Measurements from ENCODE around the gene C11orf21. TPM values are rescaled to one million over a fixed set of nuclear protein-coding genes. Genes with fewer than 3 reads are reported as not detected.
"Not testable (repeated sequence)": the region's sequence is repeated elsewhere in the genome, so short reads cannot be mapped to it uniquely, and the experiment has no call there.

C11orf21 gene
- polyA plus RNA-seq, 1 experiment: not detected

DNA sequence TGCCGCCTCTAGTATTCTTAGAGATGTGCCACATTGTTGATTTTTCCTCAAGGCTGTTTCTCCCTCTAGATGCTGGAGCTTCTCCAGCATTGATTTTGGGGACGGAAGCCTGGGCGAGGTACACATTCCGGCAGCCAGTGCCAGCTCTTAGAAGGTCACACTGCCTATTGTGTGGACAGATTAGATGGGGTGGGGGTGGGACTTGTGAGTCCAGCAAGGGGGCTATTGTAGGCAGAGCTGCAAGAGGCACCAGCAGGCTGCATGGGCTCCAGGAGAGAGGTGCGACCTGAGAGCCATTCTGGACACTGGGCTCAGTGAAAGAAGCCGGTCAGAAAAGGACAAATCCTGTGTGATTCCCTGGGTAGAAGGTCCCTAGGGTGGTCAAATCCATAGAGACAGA lies 12.4 kb downstream of the C11orf21 start:
- ChIA-PET CTCF (interaction anchor here (0.7 to 3.1 kb wide), 2 partner anchors 94 to 131 kb away, joined by 3 to 16 read pairs; no protein-coding TSS in a partner anchor), POLR2A (no interaction called here)
- H3K4me3 ChIP-seq (ENCODE audit: low read depth, low read length): no peak overlapping the region
- TF ChIP-seq, protein P1, sequence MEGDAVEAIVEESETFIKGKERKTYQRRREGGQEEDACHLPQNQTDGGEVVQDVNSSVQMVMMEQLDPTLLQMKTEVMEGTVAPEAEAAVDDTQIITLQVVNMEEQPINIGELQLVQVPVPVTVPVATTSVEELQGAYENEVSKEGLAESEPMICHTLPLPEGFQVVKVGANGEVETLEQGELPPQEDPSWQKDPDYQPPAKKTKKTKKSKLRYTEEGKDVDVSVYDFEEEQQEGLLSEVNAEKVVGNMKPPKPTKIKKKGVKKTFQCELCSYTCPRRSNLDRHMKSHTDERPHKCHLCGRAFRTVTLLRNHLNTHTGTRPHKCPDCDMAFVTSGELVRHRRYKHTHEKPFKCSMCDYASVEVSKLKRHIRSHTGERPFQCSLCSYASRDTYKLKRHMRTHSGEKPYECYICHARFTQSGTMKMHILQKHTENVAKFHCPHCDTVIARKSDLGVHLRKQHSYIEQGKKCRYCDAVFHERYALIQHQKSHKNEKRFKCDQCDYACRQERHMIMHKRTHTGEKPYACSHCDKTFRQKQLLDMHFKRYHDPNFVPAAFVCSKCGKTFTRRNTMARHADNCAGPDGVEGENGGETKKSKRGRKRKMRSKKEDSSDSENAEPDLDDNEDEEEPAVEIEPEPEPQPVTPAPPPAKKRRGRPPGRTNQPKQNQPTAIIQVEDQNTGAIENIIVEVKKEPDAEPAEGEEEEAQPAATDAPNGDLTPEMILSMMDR (IDR thresholded peaks at IDR 0.05; ENCODE audit: insufficient read depth, low read depth, low read length): no peak
- no peaks in the 10 kb centered on the region for H3K36me3 ChIP-seq (ENCODE audit: control insufficient read depth, insufficient read depth, low read length)
- H3K27me3 ChIP-seq (ENCODE audit: control insufficient read depth, insufficient read depth, low read length): peaks cover 4% of the 10 kb centered on the region
- DNase-seq (ENCODE audit: low read depth): no peak

DNA sequence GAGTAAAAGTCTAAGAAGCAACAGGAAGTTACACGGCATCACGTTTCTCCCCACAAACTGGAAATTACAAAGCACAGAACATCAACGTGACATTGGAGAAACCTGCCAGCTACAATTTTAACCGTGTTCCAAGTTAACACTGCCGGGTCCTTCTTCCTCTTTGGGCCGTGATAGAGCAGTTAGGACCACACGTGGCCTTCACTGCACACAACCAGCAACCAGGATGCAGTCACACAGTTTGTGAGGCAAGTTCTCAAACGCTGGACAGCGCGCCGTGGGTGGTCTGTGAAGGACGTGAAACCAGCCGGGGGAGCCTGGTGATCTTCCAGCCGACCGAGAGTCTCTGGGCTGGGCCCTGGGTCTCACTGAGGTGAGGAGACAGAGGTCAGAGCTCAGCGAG lies 14.6 kb downstream of the C11orf21 start:
- peaks cover 6% of the 10 kb centered on the region for H3K27me3 ChIP-seq (ENCODE audit: control insufficient read depth, insufficient read depth, low read length)
- POLR2A ChIA-PET: no interaction called here

DNA sequence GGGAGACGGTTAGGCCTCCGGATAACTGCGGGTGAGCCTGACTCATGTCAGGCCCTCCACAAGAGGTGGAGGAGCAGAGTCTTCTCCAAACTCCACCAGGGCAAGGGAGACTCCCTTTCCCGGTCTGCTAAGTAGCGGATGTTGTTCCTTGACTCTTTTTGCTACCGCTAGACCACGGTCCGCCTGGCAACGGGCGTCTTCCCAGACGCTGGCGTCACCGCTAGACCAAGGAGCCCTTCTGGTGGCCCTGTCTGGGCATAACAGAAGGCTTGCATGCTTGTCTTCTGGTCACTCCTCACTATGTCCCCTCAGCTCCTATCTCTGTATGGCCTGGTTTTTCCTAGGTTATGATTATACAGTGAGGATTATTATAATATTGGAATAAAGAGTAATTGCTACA lies 15.4 kb downstream of the C11orf21 start:
- CTCF ChIA-PET; POLR2A ChIA-PET; H3K27me3 ChIP-seq (ENCODE audit: control insufficient read depth, insufficient read depth, low read length); DNase-seq (ENCODE audit: low read depth); H3K4me3 ChIP-seq (ENCODE audit: low read depth, low read length); H3K36me3 ChIP-seq (ENCODE audit: control insufficient read depth, insufficient read depth, low read length): not testable (repeated sequence)

More for the DNA sequence above, 14.6 kb downstream of the C11orf21 start:
- Histone ChIP-seq H3K36me3 (ENCODE audit: control insufficient read depth, insufficient read depth, low read length) (no peaks in the 10 kb centered on the region), H3K4me3 (ENCODE audit: low read depth, low read length) (no peak overlapping the region)
- CTCF ChIA-PET: interaction anchor here (1.1 kb wide), 1 partner anchor 134 kb away, joined by 5 read pairs; no protein-coding TSS in a partner anchor
- DNase-seq (ENCODE audit: low read depth): no peak
- TF ChIP-seq, protein P1 (IDR thresholded peaks at IDR 0.05; ENCODE audit: insufficient read depth, low read depth, low read length): no peak

DNA sequence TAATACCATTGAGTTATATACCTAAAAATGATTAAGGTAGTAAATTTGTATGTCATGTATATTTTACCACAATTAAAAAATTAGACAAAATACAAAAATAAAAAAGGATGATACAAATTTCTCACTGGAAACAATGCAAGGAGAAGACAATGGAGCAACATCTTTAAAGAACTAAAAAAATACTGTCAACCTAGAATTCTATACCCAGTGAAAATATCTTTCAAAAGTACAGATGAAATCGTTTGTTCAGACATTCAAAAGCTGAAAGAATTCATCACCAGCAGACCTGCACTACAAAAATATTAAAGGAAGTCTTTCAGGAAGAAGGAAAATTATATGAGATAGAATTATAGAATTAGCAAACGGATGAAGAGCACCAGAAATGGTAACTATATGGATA lies 21.5 kb downstream of the C11orf21 start:
- TF ChIP-seq, protein P1 (IDR thresholded peaks at IDR 0.05; ENCODE audit: insufficient read depth, low read depth, low read length): no peak
- ChIA-PET CTCF (no interaction called here), POLR2A (no interaction called here)
- H3K4me3 ChIP-seq (ENCODE audit: low read depth, low read length): no peak overlapping the region
- H3K36me3 ChIP-seq (ENCODE audit: control insufficient read depth, insufficient read depth, low read length): no peaks in the 10 kb centered on the region
- no peak for DNase-seq (ENCODE audit: low read depth)
- H3K27me3 ChIP-seq (ENCODE audit: control insufficient read depth, insufficient read depth, low read length): peaks cover 12% of the 10 kb centered on the region

DNA sequence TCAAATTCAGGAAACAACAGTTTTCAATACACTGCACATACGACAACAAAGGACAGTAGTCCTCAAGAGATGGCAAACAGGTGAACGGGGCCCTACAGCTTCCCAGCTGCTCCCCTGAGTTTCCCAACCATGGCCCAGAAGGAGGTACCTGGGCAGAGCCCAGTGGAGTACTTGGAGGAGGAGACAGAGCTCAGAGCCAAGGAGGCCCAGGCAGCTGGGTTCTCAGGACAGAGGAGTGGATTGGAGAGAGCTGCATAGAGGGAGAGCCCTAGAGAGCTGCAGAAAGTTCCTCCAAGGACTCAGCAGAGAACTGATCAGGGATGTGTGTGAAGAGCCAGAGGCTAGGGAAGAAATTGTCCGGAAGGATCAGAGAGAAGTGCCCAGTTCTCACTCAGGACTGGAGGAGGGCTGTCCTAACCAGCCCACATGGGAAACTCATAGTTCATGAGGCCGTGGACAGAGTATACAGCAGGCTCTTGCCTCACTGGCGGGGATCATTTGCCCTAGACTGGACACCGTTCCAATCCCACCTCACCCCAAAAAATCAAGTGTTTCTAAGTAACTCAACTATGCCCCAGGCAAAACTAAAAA lies 23.7 kb downstream of the C11orf21 start:
- peaks cover 9% of the 10 kb centered on the region for H3K27me3 ChIP-seq (ENCODE audit: control insufficient read depth, insufficient read depth, low read length)
- no peak for DNase-seq (ENCODE audit: low read depth)
- TF ChIP-seq, protein P1 (IDR thresholded peaks at IDR 0.05; ENCODE audit: insufficient read depth, low read depth, low read length): no peak
- CTCF ChIA-PET: interaction anchor here (0.6 to 3.9 kb wide), 4 partner anchors 8 to 107 kb away, joined by 3 to 16 read pairs (median 4); no protein-coding TSS in a partner anchor
- POLR2A ChIA-PET: no interaction called here
- H3K4me3 ChIP-seq (ENCODE audit: low read depth, low read length): no peak overlapping the region
- no peaks in the 10 kb centered on the region for H3K36me3 ChIP-seq (ENCODE audit: control insufficient read depth, insufficient read depth, low read length)

DNA sequence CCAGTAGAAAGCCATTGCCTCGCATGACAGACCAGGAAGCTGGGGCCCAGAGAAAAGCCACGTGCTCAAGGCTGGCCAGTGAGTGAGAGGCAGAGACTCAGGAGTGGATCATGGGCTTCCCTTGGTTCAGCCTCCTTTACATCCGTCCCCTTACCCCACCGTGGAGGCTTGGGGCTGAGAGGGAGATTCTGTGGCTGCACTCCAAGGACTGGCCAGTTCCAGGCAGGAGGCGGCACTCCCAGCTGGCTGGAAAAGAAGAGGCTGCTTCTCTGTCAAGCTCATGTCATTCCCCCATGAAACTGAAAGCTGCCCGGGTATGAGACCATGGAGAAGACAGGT lies 24.7 kb downstream of the C11orf21 start:
- peaks cover 13% of the 10 kb centered on the region for H3K27me3 ChIP-seq (ENCODE audit: control insufficient read depth, insufficient read depth, low read length)
- DNase-seq (ENCODE audit: low read depth): no peak
- ChIA-PET CTCF (interaction anchor here (0.8 to 3.9 kb wide), 6 partner anchors 13 to 143 kb away, joined by 3 to 16 read pairs (median 4); partner anchors contain the start of gene TSSC4), POLR2A (no interaction called here)
- no peaks in the 10 kb centered on the region for H3K36me3 ChIP-seq (ENCODE audit: control insufficient read depth, insufficient read depth, low read length)
- H3K4me3 ChIP-seq (ENCODE audit: low read depth, low read length): no peak overlapping the region
- TF ChIP-seq, protein P1 (IDR thresholded peaks at IDR 0.05; ENCODE audit: insufficient read depth, low read depth, low read length): no peak
